ENCODE measurements around the gene WWC2.

The WWC2 gene

GRCh38 chr4:183136855-183137254 is 37.8 kb downstream of the WWC2 start:
- Histone ChIP-seq H3K27me3 (ENCODE audit: control insufficient read depth, low read length) (no peaks in the 10 kb centered on the region), H4K20me1 (ENCODE audit: control insufficient read depth, insufficient read depth, low read depth, low read length) (no peaks in the 10 kb centered on the region), H3K36me3 (ENCODE audit: control insufficient read depth, low read length) (no peaks in the 10 kb centered on the region), H3K4me2 (ENCODE audit: low read length) (no peak overlapping the region), H3K4me1 (ENCODE audit: control insufficient read depth, low read length) (no peaks in the 10 kb centered on the region), H3K79me2 (ENCODE audit: control insufficient read depth, low read length) (no peaks in the 10 kb centered on the region), H3F3A (ENCODE audit: control insufficient read depth, insufficient read depth) (no peaks in the 10 kb centered on the region), H3K27ac (ENCODE audit: low read depth, low read length) (no peak overlapping the region), H3K9me3 (ENCODE audit: control insufficient read depth, insufficient read depth, low read length) (no peaks in the 10 kb centered on the region), H3K4me3 (ENCODE audit: low read length) (no peak overlapping the region), H3K9me2 (replicated peaks; ENCODE audit: control insufficient read depth, low read length) (no peaks in the 10 kb centered on the region)
- TF ChIP-seq EZH2phosphoT487 (IDR thresholded peaks at IDR 0.05; ENCODE audit: borderline replicate concordance, low read length) (no peak), CTCF (IDR thresholded peaks at IDR 0.05; ENCODE audit: low read depth, low read length, poor library complexity, severe bottlenecking) (no peak)

- Histone ChIP-seq H3F3A (ENCODE audit: control insufficient read depth, insufficient read depth) (no peaks in the 10 kb centered on the region), H3K27me3 (ENCODE audit: control insufficient read depth, low read length) (no peaks in the 10 kb centered on the region; the same call in 1 of the 2 replicates), H3K27ac (ENCODE audit: low read depth, low read length) (no peak overlapping the region), H3K9me2 (replicated peaks; ENCODE audit: control insufficient read depth, low read length) (no peaks in the 10 kb centered on the region), H3K4me3 (ENCODE audit: low read length) (no peak overlapping the region), H3K4me1 (ENCODE audit: control insufficient read depth, low read length) (no peaks in the 10 kb centered on the region), H4K20me1 (ENCODE audit: control insufficient read depth, insufficient read depth, low read depth, low read length) (no peaks in the 10 kb centered on the region), H3K79me2 (ENCODE audit: control insufficient read depth, low read length) (no peaks in the 10 kb centered on the region), H3K9me3 (ENCODE audit: control insufficient read depth, insufficient read depth, low read length) (no peaks in the 10 kb centered on the region), H3K36me3 (ENCODE audit: control insufficient read depth, low read length) (no peaks in the 10 kb centered on the region), H3K4me2 (ENCODE audit: low read length) (no peak overlapping the region)
- TF ChIP-seq EZH2phosphoT487 (IDR thresholded peaks at IDR 0.05; ENCODE audit: borderline replicate concordance, low read length) (no peak), CTCF (IDR thresholded peaks at IDR 0.05; ENCODE audit: low read depth, low read length, poor library complexity, severe bottlenecking) (no peak)
Observed at GRCh38 chr4:183139058-183139750, 40.1 kb downstream of the WWC2 start.

- no peaks in the 10 kb centered on the region for H4K20me1 ChIP-seq (ENCODE audit: control insufficient read depth, insufficient read depth, low read depth, low read length)
- no peaks in the 10 kb centered on the region for H3K9me3 ChIP-seq (ENCODE audit: control insufficient read depth, insufficient read depth, low read length)
- H3K79me2 ChIP-seq (ENCODE audit: control insufficient read depth, low read length), result no peaks in the 10 kb centered on the region
Observed at GRCh38 chr4:183139972-183140570, 41.0 kb downstream of the WWC2 start.

More at GRCh38 chr4:183139972-183140570, 41.0 kb downstream of the WWC2 start:
- no peak for TF ChIP-seq CTCF (IDR thresholded peaks at IDR 0.05; ENCODE audit: low read depth, low read length, poor library complexity, severe bottlenecking)
- no peak for TF ChIP-seq EZH2phosphoT487 (IDR thresholded peaks at IDR 0.05; ENCODE audit: borderline replicate concordance, low read length)
- no peaks in the 10 kb centered on the region for H3K36me3 ChIP-seq (ENCODE audit: control insufficient read depth, low read length)
- H3K9me2 ChIP-seq (replicated peaks; ENCODE audit: control insufficient read depth, low read length), result no peaks in the 10 kb centered on the region
- no peak overlapping the region for H3K27ac ChIP-seq (ENCODE audit: low read depth, low read length)
- no peaks in the 10 kb centered on the region for H3K4me1 ChIP-seq (ENCODE audit: control insufficient read depth, low read length)
- no peaks in the 10 kb centered on the region for H3F3A ChIP-seq (ENCODE audit: control insufficient read depth, insufficient read depth)
- no peaks in the 10 kb centered on the region; the same call in 1 of the 2 replicates for H3K27me3 ChIP-seq (ENCODE audit: control insufficient read depth, low read length)
- H3K4me2 ChIP-seq (ENCODE audit: low read length), result no peak overlapping the region
- H3K4me3 ChIP-seq (ENCODE audit: low read length), result no peak overlapping the region

Data from DOHH2 (cell line).